ENCODE measurements around the gene CACNB2. TPM values are rescaled to one million over a fixed set of nuclear protein-coding genes. Genes with fewer than 3 reads are reported as not detected.

CACNB2 gene
- total and polyA plus RNA-seq, 10 of the 15 experiments (the other 5 are each of a cell fraction or from before 2014, with no cell fraction given): 0.62 to 8.1 (median 1.2) TPM

DNA sequence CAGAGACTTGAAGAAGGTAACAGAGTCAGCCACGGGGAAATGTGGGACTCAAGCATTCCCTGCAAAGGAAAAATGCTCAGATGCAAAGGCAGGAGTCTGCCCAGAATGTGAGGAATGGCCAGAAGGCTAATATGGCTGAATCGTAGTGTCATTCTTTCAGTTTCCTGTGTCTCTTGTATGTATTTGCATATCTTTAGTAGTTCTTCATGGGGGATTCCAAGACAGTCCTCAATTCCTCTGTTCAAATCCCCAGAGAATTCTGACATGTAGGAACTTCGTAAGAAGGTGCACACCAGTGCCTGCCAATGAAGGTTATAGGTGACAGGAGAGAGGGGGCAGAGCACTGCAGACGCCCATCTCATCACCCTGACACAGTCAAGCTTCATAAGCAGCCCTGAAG, 154.4 kb downstream of the CACNB2 start (continued):
- TF ChIP-seq SPI1 (IDR thresholded peaks at IDR 0.05; ENCODE audit: borderline replicate concordance, insufficient read depth, low read depth, low read length) (0 out of 2 replicates have a peak, but pooled peaks have one; percentile 36), IRF4 (IDR thresholded peaks at IDR 0.05; ENCODE audit: low read depth, low read length) (no peak), BHLHE40 (IDR thresholded peaks at IDR 0.05; ENCODE audit: borderline replicate concordance in 1 of 2, low read depth in 2 of 2, low read length in 1 of 2) (no peak), RAD51 (IDR thresholded peaks at IDR 0.05) (no peak), MEF2B (IDR thresholded peaks at IDR 0.05; ENCODE audit: partially characterized antibody, poor library complexity, severe bottlenecking) (peak; percentile 62)
- TF ChIP-seq, protein P1, sequence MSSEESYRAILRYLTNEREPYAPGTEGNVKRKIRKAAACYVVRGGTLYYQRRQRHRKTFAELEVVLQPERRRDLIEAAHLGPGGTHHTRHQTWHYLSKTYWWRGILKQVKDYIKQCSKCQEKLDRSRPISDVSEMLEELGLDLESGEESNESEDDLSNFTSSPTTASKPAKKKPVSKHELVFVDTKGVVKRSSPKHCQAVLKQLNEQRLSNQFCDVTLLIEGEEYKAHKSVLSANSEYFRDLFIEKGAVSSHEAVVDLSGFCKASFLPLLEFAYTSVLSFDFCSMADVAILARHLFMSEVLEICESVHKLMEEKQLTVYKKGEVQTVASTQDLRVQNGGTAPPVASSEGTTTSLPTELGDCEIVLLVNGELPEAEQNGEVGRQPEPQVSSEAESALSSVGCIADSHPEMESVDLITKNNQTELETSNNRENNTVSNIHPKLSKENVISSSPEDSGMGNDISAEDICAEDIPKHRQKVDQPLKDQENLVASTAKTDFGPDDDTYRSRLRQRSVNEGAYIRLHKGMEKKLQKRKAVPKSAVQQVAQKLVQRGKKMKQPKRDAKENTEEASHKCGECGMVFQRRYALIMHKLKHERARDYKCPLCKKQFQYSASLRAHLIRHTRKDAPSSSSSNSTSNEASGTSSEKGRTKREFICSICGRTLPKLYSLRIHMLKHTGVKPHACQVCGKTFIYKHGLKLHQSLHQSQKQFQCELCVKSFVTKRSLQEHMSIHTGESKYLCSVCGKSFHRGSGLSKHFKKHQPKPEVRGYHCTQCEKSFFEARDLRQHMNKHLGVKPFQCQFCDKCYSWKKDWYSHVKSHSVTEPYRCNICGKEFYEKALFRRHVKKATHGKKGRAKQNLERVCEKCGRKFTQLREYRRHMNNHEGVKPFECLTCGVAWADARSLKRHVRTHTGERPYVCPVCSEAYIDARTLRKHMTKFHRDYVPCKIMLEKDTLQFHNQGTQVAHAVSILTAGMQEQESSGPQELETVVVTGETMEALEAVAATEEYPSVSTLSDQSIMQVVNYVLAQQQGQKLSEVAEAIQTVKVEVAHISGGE (CRISPR knock-in tag; IDR thresholded peaks at IDR 0.05): no peak

GRCh38 chr10:18297659-18298058, 157.4 kb downstream of the CACNB2 start:
- FAIRE-seq (no peak), DNase-seq (ENCODE audit: low read depth, low spot score) (no peak), ATAC-seq (no peak)
- Histone ChIP-seq H3K9me3 (replicated peaks; ENCODE audit: control insufficient read depth, insufficient read depth, low read length) (no peaks in the 10 kb centered on the region; the same call in 2 of the 3 replicates), H3K4me1 (ENCODE audit: control insufficient read depth, insufficient read depth, low read length) (no peaks in the 10 kb centered on the region), H3K27ac (ENCODE audit: control insufficient read depth, insufficient read depth) (no peak overlapping the region), H3K4me2 (ENCODE audit: control insufficient read depth, insufficient read depth) (no peak overlapping the region), H3K4me3 (no peak overlapping the region), H3K9ac (ENCODE audit: control insufficient read depth, insufficient read depth, low read length) (no peak overlapping the region), H3K27me3 (replicated peaks in 1 of 2; ENCODE audit: control insufficient read depth in 2 of 2, insufficient read depth in 2 of 2, low read length in 1 of 2) (no peaks in the 10 kb centered on the region; a peak in 1 of 4 replicates), H4K20me1 (ENCODE audit: control insufficient read depth, insufficient read depth) (no peaks in the 10 kb centered on the region), H2AFZ (ENCODE audit: control insufficient read depth, low read depth, low read length) (no peak overlapping the region), H3K36me3 (ENCODE audit: control insufficient read depth in 2 of 2, insufficient read depth in 2 of 2, low read length in 1 of 2) (no peaks in the 10 kb centered on the region), H3K79me2 (ENCODE audit: control insufficient read depth, insufficient read depth, low read length) (no peaks in the 10 kb centered on the region)
- intact Hi-C loops (cut with micrococcal nuclease; ENCODE audit: unreplicated experiment): loop anchor here (10.0 kb wide), 1 partner anchor 1713 kb away; no protein-coding TSS in a partner anchor
- SMC1A ChIA-PET (ENCODE audit: uncharacterized antibody, unreplicated experiment): no interaction called here
- POLR2A ChIA-PET: no interaction called here
- no TSS peak for BruUV-seq (replicated peaks)
- CTCF ChIA-PET: interaction anchor here (1.2 kb wide), 1 partner anchor 12 kb away, joined by 3 read pairs; no protein-coding TSS in a partner anchor
- in situ Hi-C loops (cut with MboI): no loop called here
- TF ChIP-seq NBN (IDR thresholded peaks at IDR 0.05): no peak
- TF ChIP-seq KLF5 (IDR thresholded peaks at IDR 0.05; ENCODE audit: partially characterized antibody): no peak
- no peak for TF ChIP-seq PAX5 (IDR thresholded peaks at IDR 0.05; ENCODE audit: borderline replicate concordance, low read depth, low read length)
- no peak for TF ChIP-seq ZNF217 (IDR thresholded peaks at IDR 0.05)
- TF ChIP-seq ETV6 (conservative IDR thresholded peaks at IDR 0.05 in 1 of 2, IDR thresholded peaks at IDR 0.05 in 1 of 2; ENCODE audit: borderline replicate concordance in 1 of 2, low read depth in 1 of 2): no peak
- RAD21 ChIA-PET (ENCODE audit: unreplicated experiment): no interaction called here
- WGBS (ENCODE audit: insufficient coverage, insufficient replicate concordance, low lambda C conversion rate, missing lambda C conversion rate): 42% methylated on average over 5 of the region's 5 CpGs

Measured in GM12878 (cell line).